ENCODE measurements around the gene MCAM.

- TF ChIP-seq, protein P1, sequence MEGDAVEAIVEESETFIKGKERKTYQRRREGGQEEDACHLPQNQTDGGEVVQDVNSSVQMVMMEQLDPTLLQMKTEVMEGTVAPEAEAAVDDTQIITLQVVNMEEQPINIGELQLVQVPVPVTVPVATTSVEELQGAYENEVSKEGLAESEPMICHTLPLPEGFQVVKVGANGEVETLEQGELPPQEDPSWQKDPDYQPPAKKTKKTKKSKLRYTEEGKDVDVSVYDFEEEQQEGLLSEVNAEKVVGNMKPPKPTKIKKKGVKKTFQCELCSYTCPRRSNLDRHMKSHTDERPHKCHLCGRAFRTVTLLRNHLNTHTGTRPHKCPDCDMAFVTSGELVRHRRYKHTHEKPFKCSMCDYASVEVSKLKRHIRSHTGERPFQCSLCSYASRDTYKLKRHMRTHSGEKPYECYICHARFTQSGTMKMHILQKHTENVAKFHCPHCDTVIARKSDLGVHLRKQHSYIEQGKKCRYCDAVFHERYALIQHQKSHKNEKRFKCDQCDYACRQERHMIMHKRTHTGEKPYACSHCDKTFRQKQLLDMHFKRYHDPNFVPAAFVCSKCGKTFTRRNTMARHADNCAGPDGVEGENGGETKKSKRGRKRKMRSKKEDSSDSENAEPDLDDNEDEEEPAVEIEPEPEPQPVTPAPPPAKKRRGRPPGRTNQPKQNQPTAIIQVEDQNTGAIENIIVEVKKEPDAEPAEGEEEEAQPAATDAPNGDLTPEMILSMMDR (IDR thresholded peaks at IDR 0.05): no peak
- TF ChIP-seq HMGXB4 (CRISPR knock-in tag; IDR thresholded peaks at IDR 0.05) (no peak), MAX (CRISPR knock-in tag; IDR thresholded peaks at IDR 0.05) (no peak), NFATC4 (CRISPR knock-in tag; IDR thresholded peaks at IDR 0.05) (no peak), FOXJ3 (CRISPR knock-in tag; IDR thresholded peaks at IDR 0.05; ENCODE audit: borderline replicate concordance) (no peak), ATF6 (CRISPR knock-in tag; IDR thresholded peaks at IDR 0.05) (no peak), IRF2 (CRISPR knock-in tag; IDR thresholded peaks at IDR 0.05; ENCODE audit: borderline replicate concordance, low read depth) (no peak)
- TF ChIP-seq, protein P2, sequence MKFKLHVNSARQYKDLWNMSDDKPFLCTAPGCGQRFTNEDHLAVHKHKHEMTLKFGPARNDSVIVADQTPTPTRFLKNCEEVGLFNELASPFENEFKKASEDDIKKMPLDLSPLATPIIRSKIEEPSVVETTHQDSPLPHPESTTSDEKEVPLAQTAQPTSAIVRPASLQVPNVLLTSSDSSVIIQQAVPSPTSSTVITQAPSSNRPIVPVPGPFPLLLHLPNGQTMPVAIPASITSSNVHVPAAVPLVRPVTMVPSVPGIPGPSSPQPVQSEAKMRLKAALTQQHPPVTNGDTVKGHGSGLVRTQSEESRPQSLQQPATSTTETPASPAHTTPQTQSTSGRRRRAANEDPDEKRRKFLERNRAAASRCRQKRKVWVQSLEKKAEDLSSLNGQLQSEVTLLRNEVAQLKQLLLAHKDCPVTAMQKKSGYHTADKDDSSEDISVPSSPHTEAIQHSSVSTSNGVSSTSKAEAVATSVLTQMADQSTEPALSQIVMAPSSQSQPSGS (CRISPR knock-in tag; IDR thresholded peaks at IDR 0.05; ENCODE audit: borderline replicate concordance, low read depth): no peak
Measured at GRCh38 chr11:119346605-119347004, 29.7 kb upstream of the MCAM start, which contains the start of gene MFRP.

Measured in WTC11 (cell line).